Sigmoid colon (tissue), 4 donors: ENCODE data around the gene ECHS1.

Experiments used
- CTCF ChIP-seq, 4 experiments: fragments of 450-650 bp in 3 of 4; fragments of 200-600 bp in 1 of 4; IDR thresholded peaks; one replicate each; pipeline ENCODE4 v1.5.1; 2016 to 2019; ENCODE audit warnings: antibody characterized with exemption in 4 of 4, mild to moderate bottlenecking in 3 of 4, moderate library complexity in 2 of 4
- EP300 ChIP-seq, 4 donors: sonication (generic); formaldehyde crosslinking; IDR thresholded peaks; one replicate each; pipeline ENCODE4 v1.6.1; 2017; ENCODE audit warnings: antibody characterized with exemption in 4 of 4

GRCh38 chr10:133411523-133412380 lies 38.6 kb upstream of the ECHS1 start:
- TF ChIP-seq CTCF (IDR thresholded peaks at IDR 0.05): no peak
- TF ChIP-seq EP300 (IDR thresholded peaks at IDR 0.05): no peak
